ENCODE measurements around the gene MRPL39. TPM values are rescaled to one million over a fixed set of nuclear protein-coding genes. Genes with fewer than 3 reads are reported as not detected.

MRPL39 gene
- total and polyA plus RNA-seq, 2 of the 4 experiments (the other 2 are of a cell fraction), result 15.2 to 20.6 TPM

GRCh38 chr21:25555492-25555891 lies 51.8 kb downstream of the MRPL39 start:
- H4K20me1 ChIP-seq (ENCODE audit: insufficient read depth, low read length), result no peaks in the 10 kb centered on the region
- DNase-seq (no peak), ATAC-seq (ENCODE audit: low read depth) (no peak)
- no peak overlapping the region for H3K4me3 ChIP-seq (ENCODE audit: insufficient read depth, low read depth, low read length)
- CTCF ChIA-PET, result no interaction called here
- no peaks in the 10 kb centered on the region for H3K9me3 ChIP-seq (ENCODE audit: control insufficient read depth, insufficient read depth, low read length)
- H3K4me1 ChIP-seq (ENCODE audit: control insufficient read depth, insufficient read depth, low read length), result 0 out of 2 replicates have a peak, but pooled peaks cover 2% of the 10 kb centered on the region
- no peak overlapping the region for H4K91ac ChIP-seq (ENCODE audit: insufficient read depth, low read depth, low read length)
- in situ Hi-C loops (cut with MboI; ENCODE audit: low sequenced_read_pairs), result no loop called here
- no peak overlapping the region for H4K8ac ChIP-seq (ENCODE audit: low read depth in 2 of 2, low read length in 2 of 2)
- H3K9ac ChIP-seq (ENCODE audit: low read depth, low read length), result no peak overlapping the region
- H3K79me1 ChIP-seq (ENCODE audit: low read depth in 1 of 2, low read length in 2 of 2), result no peaks in the 10 kb centered on the region
- no peak overlapping the region for H2BK15ac ChIP-seq (ENCODE audit: low read depth, low read length)
- H2BK5ac ChIP-seq (ENCODE audit: low read depth, low read length, poor library complexity, severe bottlenecking), result no peak overlapping the region
- H3K14ac ChIP-seq (replicated peaks; ENCODE audit: low read depth, low read length), result no peak overlapping the region
- H3K27ac ChIP-seq (ENCODE audit: insufficient read depth, low read length), result no peak overlapping the region
- no peak overlapping the region for H3K4me2 ChIP-seq (ENCODE audit: low read depth, low read length)
- TF ChIP-seq ELK1 (IDR thresholded peaks at IDR 0.05; ENCODE audit: borderline replicate concordance, low read depth, low read length) (no peak), SMC3 (IDR thresholded peaks at IDR 0.05; ENCODE audit: low read depth, low read length) (no peak), RCOR1 (IDR thresholded peaks at IDR 0.05; ENCODE audit: insufficient replicate concordance, low read length) (no peak), USF2 (IDR thresholded peaks at IDR 0.05; ENCODE audit: low read depth, low read length) (no peak), CHD1 (IDR thresholded peaks at IDR 0.05; ENCODE audit: low read depth, low read length) (no peak)
- H2BK20ac ChIP-seq (ENCODE audit: low read depth, low read length), result no peak overlapping the region
- dilution Hi-C loops (cut with HindIII; ENCODE audit: low sequenced_read_pairs, unreplicated experiment), result no loop called here
- no peak overlapping the region for H2AK9ac ChIP-seq (replicated peaks; ENCODE audit: low read depth, low read length, poor library complexity)
- H3K4ac ChIP-seq (ENCODE audit: low read depth, low read length), result no peak overlapping the region
- no peak overlapping the region for H2BK120ac ChIP-seq (ENCODE audit: low read depth, low read length)
- no peaks in the 10 kb centered on the region for H3K9me1 ChIP-seq (ENCODE audit: insufficient read depth, low read length)
- H4K5ac ChIP-seq (ENCODE audit: low read depth, low read length), result no peak overlapping the region
- no peak overlapping the region for H3K18ac ChIP-seq (ENCODE audit: low read depth, low read length)
- no TSS peak for BruUV-seq (replicated peaks)
- H3K27me3 ChIP-seq (ENCODE audit: control insufficient read depth, insufficient read depth, low read length), result no peaks in the 10 kb centered on the region
- POLR2A ChIA-PET (ENCODE audit: unreplicated experiment), result no interaction called here
- intact Hi-C loops (cut with micrococcal nuclease), result no loop called here
- H3K36me3 ChIP-seq (ENCODE audit: control insufficient read depth, insufficient read depth, low read length), result no peaks in the 10 kb centered on the region
- no peak overlapping the region for H2AFZ ChIP-seq (replicated peaks; ENCODE audit: low read length, poor library complexity)
- H2AK5ac ChIP-seq (ENCODE audit: low read depth, low read length), result no peak overlapping the region
- H3K56ac ChIP-seq (ENCODE audit: extremely low read depth, insufficient read depth, low read length), result no peak overlapping the region
- no peak overlapping the region for H3K23ac ChIP-seq (ENCODE audit: low read depth, low read length)
